ENCODE data around the gene TSPEAR.
"Not testable (repeated sequence)": the region's sequence is repeated elsewhere in the genome, so short reads cannot be mapped to it uniquely, and the experiment has no call there.

TSPEAR gene

DNA sequence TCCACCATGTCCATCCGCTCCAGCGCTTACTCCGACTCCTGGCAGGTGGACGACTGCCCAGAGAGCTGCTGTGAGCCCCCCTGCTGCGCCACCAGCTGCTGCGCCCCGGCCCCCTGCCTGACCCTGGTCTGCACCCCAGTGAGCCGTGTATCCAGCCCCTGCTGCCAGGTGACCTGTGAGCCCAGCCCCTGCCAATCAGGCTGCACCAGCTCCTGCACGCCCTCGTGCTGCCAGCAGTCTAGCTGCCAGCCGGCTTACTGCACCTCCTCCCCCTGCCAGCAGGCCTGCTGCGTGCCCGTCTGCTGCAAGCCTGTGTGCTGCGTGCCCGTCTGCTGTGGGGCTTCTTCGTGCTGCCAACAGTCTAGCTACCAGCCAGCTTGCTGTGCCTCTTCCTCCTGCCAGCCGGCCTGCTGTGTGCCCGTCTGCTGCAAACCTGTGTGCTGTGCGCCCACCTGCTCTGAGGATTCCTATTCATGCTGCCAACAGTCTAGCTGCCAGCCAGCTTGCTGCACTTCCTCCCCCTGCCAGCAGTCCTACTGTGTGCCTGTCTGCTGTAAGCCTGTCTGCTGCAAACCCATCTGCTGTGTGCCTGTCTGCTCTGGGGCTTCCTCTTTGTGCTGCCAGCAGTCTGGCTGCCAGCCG is 84.1 kb downstream of the TSPEAR start:
- not testable (repeated sequence) for DNase-seq (ENCODE audit: low read depth)

DNA sequence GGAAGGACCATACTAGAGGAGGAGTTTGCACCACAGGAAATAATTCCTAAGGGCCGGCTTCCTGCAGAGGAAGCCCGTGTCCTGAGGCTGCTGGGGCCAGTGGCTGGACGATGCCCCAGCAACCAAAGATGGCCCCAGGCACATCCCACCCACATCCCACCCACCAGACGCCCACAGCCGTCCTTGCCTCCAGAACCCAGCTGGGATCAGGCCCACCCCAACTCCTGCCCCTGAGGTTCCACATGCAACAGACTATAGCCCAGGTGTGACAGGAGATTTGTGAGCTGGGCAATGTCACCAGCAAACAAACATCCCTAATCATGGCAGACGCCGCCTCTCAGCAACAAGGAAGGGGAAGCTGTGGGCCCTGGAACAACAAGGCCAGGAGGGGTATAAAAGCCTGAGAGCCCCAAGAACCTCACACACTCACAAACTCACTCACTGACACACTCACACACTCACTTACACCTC is 84.7 kb downstream of the TSPEAR start, which contains the start of gene KRTAP10-9:
Gene KRTAP10-9, plus strand, starts transcription at position 421 of the 471 bp plus-strand sequence. CDS start 79 bp downstream, outside the sequence.
- DNase-seq (ENCODE audit: low read depth) = no peak

DNA sequence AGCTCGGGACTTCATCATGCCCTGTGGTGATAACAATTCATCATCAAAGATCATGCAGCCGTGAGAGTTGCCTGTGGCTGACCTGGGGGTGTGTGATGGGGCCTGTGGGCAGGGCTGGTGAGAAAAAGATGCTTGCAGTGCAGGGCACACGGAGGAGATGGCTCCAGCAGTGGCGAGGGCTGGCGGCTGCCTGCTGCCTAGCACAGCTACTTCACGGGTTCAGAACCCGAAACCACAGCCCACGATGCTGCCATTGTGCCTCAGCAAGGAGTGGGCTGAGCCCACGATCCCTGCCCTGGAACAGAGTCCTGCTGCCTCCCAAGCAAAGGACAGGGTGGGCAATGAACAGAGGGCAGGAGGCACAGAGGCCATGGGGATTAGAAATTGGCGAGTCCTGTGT is 85.1 kb downstream of the TSPEAR start:
- DNase-seq (ENCODE audit: low read depth) = no peak

DNA sequence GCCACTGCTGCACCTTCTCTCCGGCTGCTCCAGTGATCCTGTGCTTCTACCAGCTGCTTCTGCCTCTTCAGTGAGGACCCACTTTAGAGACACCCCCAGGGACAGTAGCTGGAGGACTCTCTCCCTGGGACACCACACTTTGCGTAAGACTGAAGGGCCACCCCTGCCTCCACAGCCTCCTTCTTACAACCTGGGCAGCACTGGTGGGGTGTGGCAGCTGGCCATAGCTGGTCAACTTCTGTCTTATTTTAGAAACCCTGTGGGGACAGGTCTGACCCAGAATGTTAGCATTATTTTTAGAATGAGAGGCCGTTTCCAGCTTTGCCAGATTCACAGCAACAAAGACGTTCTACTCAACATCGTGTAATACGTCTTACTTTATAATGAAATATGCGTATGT is 85.6 kb downstream of the TSPEAR start:
- DNase-seq (ENCODE audit: low read depth) = no peak

DNA sequence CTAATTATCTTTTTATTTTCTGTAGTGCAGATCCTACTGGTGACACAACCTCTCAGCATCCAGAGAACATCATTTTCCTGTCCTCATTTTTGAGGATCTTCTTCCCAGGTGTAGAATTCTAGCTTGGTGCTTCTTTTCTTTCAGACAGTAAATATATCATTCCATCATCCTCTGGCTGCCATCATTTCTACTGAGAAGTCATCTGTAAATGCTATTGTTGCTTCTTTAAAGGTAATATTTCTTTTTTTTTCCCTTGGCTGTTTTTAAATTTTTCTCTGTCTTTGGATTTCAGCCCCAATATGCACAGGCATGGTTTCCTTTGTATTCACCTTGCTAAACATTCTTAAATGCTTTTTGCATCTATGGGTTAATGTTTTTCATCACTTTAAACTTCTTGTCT is 87.8 kb downstream of the TSPEAR start:
- DNase-seq (ENCODE audit: low read depth) = no peak

DNA sequence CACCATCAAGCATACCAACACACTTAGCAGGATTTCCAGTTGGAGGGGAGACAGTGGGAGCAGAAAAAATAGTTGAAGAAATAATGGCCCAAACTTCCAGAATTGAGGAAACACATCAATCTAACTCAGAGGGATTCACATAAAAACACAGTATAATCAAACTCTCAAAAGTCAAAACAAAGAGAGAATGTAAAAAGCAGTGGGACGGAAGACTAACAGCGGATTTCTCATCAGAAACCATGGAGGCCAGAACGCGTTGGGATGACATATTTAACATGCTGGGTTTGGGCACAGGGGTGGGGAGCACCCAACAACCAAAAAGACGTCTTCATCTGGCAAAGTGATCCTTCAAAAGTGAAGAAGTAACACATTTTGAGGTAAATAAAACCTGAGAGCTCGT is 91.5 kb downstream of the TSPEAR start:
- DNase-seq (ENCODE audit: low read depth) = no peak

DNA sequence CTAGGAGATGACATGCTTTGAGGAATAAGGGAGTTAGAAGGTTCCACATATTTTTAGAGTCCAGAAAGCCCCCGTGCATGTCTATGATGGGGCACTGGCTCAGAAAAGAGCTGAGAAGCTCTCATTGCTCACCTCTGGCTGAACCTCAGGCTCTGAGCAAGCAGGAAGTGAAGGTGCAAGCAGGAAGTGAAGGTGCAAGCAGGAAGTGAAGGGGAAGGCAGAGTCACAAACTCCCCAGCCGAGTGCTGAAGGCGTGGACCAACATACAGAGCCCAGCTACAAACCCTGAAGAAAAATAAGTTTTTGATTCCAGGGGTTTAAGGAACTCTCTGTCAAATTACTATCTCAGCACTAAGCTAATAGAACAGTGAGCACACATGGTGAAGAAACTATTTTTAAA is 92.5 kb downstream of the TSPEAR start:
- no peak for DNase-seq (ENCODE audit: low read depth)

DNA sequence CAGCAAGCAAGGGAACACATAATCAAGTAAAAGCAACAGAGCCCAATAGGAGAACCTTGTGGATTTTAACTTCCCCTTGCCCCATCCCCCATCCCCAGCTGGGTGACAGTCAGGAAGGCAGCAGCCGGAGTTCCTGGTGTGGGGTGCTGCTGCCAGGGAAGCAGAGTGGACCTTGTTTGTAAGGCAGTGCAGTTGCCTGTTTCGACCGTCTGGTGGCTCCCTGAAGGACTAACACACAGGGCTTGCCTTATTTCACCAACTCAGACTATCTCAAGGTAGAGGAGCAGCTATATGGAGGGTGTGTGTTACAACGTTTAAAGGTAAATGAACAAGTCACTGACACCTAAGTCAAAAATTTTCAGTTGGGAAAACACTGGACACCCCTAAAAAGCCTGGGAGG is 92.9 kb downstream of the TSPEAR start:
- no peak for DNase-seq (ENCODE audit: low read depth)

DNA sequence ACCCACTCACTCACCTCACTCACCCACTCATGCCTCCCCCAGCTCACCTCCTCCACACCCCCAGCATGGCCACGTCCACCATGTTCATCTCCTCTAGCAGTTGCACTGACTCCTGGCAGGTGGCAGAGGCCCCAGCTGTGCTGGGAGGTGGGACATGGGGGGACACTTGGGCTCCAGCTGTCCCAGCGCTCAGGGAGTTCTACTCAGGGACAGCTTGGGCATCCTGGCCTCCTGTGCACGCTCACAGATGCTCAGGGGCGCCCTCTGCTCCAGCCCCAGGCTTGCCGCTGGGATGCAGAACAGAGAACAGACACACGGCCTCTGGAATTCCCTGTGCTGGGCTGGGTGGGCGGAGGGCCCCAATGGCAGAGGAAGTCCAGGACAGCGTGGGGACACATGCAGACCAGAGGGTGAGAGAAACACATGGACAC is 94.3 kb downstream of the TSPEAR start:
- no peak for DNase-seq (ENCODE audit: low read depth)

DNA sequence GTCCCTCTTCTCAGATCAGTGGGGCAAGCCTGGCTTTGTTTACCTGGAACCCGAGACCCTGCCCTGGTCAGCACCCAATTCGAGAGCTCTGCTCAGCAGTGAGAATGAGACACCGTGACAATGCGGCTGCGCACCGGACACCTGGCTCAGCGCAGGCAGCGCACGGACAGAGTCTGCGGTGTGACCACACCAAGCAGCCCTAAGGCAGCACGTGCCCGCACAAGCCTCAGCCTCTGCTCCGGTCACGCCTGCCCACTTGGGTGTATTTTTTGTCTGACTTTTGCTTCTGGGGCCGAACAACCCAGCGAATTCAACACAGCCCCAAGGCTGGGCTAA is 94.8 kb downstream of the TSPEAR start:
- no peak for DNase-seq (ENCODE audit: low read depth)

DNA sequence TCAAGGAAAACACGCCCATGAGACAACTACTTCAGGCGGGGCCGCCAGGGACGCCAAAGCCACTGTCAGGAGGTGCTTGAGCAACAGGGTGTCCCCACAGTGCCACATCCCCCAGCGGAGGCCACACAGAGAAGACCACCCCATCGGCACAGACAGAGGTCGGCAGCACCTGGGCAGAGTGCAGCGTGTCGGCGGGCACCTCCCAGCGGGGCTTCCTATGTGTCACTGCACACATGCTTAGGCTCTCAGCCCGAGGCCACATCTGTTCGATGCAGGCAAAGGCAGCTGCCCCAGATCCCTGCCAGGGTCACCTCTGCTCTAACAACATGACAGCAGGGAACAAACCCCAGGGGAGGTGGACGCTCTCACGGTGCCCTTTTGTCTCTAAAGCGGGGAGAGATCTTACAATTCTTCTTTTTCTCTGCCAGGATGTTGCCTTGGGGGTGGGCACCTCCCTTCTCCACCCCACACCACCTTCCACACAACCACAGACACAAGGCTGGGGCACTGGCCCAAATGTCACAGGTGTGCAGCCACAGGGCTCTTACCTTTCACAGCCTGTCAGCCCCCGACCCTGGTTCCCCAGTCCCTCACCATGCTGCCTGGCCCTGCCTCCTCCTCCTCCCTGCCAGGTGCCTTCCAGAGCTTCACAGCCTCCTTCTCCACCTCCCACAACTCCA is 95.3 kb downstream of the TSPEAR start:
- no peak for DNase-seq (ENCODE audit: low read depth)

DNA sequence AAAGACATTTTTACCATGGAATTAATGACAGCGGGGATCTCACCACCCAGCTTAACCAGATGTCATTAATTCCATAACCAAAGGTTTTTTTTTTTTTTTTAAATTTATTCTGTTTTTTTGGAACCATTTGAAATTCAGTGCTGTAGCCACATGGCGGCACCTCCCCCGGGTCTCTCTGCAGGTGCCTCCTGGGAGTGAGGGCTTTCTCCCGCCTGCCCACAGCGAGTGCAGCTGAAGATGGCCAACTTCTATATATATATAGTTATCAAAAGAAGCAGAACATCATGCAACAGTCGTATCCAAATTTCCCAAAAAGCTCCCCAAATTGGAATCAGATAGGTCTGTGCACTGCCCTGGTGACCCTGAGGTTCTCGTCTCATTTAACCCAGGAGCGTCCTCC is 95.9 kb downstream of the TSPEAR start:
- no peak for DNase-seq (ENCODE audit: low read depth)

DNA sequence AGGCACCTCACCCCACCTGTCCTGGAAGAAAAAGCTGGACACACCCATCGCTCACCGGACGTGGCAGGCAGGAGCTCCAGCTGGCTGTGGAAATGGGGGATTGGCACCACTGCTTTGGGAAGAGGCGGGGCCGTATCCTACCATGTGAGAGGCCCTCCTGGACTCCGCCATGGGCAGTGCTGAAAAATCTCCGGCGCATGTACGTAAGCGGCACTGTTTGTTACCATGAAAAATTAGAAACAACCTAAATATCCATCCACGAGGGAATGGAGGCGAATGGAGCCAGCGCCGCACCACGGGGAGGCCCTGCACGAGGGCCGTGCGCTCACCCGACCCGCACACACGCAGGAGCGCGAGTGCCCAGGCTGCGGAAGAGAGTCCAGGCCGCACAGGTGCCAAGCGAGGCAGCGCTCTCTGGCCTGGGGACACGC is 96.4 kb downstream of the TSPEAR start:
- no peak for DNase-seq (ENCODE audit: low read depth)

DNA sequence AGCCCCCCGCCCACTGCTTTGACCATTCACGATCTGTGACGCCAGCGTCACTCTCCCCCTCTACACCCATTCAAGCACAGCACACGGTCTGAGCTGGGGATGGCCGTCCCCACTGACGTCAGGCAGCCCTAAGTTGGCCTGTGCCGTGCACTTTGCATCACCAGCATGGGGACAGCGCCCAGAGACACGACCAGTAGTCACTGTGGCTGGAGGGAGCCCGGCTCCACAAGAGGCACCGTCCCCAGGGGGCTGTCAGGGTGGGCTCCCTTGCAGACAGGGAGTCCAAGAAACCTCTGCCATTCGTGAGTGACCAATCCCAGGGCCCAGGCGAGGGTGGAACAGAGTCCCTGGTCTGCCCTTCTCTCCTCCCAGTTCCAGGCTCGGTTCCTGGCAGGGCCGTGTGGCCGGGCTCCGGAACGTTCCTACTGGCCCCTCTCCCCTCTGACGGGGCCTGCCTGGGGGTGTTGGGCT is 97.2 kb downstream of the TSPEAR start:
- no peak for DNase-seq (ENCODE audit: low read depth)

DNA sequence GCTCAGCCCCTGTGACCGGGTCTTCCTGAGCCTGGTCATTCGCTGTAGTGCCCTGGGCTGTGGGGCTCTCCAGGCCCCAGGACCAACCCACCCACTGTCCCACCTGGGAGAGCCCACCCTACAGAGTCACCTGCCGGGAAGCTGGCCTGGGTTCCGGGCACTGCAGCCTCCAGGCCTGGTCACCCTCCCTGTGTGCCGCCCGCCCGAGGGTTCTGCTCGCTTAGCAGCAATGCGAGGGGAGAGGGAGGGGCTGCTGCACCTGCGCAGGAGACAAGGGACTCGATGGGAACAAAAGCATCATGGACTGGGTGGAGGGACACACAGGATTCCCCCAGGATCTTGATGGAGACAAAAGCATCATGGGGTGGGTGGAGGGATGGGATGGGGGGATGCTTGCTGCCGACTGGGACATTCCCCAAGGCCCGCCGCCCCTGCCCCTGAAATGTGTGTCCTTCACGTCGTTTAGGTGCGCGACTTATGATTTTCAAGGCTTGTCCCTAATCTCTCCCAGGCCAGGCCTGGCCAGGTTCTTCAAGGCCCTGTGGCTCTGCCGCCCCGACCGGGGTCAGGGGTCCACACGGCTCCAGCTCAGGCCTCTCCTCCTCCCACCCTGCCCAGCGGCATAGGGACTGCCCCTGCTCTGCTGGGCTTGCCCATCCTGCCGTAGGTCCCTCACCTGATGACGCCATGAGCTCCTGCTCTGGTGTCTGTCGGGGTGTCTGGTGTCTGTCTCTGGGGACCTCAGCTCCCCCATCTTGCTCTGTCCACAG is 97.8 kb downstream of the TSPEAR start:
- no peak for DNase-seq (ENCODE audit: low read depth)

DNA sequence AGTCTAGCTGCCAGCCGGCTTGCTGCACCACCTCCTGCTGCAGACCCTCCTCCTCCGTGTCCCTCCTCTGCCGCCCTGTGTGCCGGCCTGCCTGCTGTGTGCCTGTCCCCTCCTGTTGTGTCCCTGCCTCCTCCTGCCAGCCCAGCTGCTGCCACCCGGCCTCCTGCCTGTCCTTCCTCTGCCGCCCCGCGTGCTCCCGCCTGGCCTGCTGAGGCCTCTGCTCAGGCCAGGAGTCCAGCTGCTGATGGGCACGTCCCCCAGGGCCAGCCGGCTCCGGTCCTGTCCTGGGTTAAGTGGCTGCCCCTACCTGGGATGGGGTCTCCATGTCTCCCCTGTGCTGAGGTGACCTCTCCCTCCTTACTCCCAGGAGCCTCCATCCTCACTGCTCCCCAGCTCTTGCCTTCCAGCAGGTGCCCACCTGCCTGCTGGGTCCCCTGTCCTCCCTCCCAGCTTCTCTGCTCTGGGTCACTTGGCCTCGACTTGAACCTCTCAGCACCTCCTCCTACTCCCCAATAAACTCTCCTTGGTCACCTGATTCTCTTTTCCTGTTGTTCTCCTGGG is 98.6 kb downstream of the TSPEAR start:
- no peak for DNase-seq (ENCODE audit: low read depth)

DNA sequence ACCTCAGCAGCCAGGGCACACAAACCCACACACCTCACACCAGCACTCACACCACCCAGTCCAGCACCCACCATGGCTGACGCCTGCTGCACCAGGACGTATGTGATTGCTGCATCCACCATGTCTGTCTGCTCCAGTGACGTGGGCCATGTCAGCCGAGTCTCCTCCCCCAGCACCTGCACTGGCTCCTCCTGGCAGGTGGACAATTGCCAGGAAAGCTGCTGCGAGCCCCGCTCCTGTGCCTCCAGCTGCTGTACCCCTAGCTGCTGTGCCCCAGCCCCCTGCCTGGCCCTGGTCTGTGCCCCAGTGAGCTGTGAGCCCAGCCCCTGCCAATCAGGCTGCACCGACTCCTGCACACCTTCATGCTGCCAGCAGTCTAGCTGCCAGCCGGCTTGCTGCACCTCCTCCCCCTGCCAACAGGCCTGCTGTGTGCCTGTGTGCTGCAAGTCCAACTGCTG is 99.3 kb downstream of the TSPEAR start, which contains the start of gene KRTAP10-8:
Gene KRTAP10-8, plus strand, starts transcription at position 51 of the 458 bp plus-strand sequence. Its CDS starts 22 bp downstream, at position 73.
- DNase-seq (ENCODE audit: low read depth) = no peak

DNA sequence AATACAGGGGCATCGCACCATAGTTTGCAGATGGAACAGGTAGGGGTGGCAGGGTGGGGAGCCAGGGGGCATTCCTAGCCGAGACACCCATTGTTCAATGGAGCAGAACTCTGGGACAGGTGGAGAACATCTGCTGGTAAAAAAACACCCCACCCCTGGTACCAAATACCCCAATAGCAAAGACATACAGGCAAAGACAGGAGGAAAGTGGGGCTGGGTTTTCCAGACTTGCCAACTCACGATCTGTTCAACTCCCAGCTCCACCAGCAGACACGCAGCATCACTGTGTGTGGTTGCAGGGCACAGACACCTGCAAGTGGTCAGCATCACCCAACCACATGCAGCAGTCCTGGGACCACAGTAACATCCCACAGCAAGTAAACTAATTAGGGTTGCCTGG is 99.8 kb downstream of the TSPEAR start:
- DNase-seq (ENCODE audit: low read depth) = no peak

DNA sequence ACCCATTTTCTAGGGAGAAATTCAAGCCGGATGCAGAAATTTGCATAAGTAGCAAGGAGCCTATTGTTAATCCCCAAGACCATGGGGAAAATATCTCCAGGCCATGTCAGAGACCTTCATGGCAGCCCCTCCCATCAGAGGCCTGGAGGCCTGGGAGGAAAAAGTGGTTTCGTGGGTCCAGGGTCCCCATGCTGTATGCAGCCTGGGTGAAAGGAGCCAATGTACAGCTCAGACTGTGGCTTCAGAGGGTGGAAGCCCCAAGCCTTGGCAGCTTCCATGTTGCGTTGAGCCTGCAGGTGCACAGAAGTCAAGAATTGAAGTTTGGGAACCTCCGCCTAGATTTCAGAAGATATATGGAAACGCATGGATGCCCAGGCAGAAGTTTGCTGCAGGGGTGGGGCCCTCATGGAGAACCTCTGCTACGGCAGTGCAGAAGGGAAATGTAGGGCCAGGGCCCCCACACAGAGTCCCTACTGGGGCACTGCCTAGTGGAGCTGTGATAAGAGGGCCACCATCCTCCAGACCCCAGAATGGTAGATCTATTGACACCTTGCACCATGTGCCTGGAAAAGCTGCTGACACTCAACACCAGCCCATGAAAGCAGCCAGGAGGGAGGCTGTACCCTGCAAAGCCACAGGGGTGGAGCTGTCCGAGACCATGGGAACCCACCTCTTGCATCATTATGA is 101.1 kb downstream of the TSPEAR start:
- not testable (repeated sequence) for DNase-seq (ENCODE audit: low read depth)

DNA sequence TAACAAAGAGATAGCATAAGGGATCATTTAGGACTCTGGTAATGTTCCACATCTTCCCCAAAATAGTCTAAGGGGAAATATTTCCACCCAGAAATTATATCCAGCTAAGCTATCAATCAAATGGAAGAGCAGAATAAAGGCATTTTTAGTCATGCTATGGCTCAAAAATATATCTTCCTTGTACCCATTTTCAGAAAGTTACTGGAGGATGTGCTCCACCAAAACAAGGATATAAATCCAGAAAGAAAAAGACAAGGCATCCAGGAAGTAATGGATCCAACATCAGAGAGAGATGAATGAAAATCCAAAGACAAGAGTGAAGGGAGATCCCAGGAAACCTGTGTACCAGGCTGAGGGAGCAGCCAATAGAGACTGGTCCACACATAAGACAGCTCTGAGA is 102.2 kb downstream of the TSPEAR start:
- no peak for DNase-seq (ENCODE audit: low read depth)

DNA sequence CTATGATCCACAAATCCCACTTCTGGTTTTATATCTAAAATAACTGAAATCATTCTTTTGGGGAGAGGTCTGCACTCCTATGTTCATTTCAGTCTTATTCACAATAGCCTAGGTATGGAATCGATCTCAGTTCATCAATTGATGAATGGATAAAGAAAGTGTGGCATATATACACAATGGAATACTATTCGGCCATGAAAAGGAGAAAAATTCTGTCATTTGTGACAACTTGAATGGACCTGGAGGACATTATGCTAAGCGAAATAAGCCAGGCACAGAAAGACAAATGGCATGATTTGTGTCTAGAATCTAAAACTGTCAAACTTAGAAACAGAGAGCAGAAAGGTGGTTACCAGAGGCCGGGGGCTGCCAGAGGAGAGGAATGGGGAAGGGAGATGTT is 104.9 kb downstream of the TSPEAR start:
- no peak for DNase-seq (ENCODE audit: low read depth)

DNA sequence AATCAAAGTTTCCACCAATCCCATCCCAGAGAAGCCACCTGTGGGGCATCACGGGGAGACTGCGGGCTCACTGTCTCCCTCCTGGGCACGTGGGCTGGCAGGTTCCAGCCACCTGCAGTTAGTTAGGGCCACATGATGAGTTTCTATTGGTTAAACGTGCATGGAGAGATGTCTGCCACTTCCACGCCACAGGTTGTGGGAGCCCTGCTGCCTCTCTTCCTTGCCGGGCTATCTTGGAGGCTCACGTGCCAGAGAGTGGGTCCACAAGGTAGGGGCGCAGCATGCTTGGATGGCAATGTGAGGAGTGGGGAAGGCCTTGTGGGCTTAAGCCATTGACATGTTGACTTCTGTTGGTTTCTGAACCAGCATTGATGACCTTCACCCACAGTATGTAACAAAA is 107.5 kb downstream of the TSPEAR start:
- no peak for DNase-seq (ENCODE audit: low read depth)
